Nephron progenitor cell (in vitro differentiated cells): ENCODE measurements around the gene MYD88.

ENCODE experiments used
- DNase-seq: peaks from one replicate; pipeline ENCODE4 v3.0.0; 2021
- H3K27ac Mint-ChIP-seq: 2 replicates; pipeline ENCODE4 v1.8.0; 2021; ENCODE audit warnings: mild to moderate bottlenecking, moderate library complexity, mixed read lengths
- H3K27me3 Mint-ChIP-seq: 2 replicates; pipeline ENCODE4 v1.8.0; 2021; ENCODE audit warnings: mild to moderate bottlenecking, low read depth, mixed read lengths; ENCODE audit not compliant: poor library complexity
- H3K36me3 Mint-ChIP-seq: 2 replicates; pipeline ENCODE4 v1.8.0; 2021; ENCODE audit warnings: low read depth, mixed read lengths
- H3K4me1 Mint-ChIP-seq: 2 replicates; pipeline ENCODE4 v1.8.0; 2021; ENCODE audit warnings: mixed read lengths
- H3K4me3 Mint-ChIP-seq: 2 replicates; pipeline ENCODE4 v1.8.0; 2021; ENCODE audit warnings: mild to moderate bottlenecking, moderate library complexity, mixed read lengths
- H3K9me3 Mint-ChIP-seq: 2 replicates; pipeline ENCODE4 v1.8.0; 2021; ENCODE audit warnings: mild to moderate bottlenecking, moderate library complexity, mixed read lengths
- TF ChIP-seq, protein P1 (sequence below): fragments of 200-600 bp; sonication (generic); IDR thresholded peaks from 2 replicates; pipeline ENCODE4 v1.5.0; 2021; ENCODE audit warnings: antibody characterized with exemption

Gene MYD88

DNA sequence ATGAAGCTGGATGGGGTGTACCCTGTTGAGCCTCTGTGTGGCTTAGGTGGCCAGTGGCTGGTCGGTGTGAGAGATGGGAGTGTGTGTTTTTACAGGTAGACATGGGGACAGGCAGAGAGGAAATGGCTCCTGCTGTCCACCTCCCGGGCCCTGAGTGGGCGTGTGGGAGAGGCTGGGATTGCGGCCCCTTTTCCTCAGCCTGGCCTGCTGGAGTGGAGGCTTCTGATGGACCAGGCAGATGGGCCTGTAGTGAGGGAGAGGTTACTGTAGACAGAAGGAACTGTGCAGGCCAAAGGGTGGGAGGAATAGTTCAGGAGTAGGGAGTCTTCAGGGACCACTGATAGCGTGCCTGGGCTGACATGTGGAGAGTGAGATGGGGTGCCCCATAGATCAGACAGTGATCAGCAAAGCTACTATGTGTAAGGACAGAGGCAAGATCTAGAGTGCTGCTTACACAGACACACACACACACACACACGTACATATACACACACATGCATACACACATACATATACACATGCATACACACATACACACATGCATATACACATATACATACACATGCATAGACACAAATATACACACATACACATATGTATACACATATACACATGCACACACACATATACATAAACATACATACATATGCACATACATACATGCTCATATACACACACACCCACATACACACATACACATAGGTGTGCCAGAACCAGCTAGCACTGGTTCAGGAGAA, 28.0 kb upstream of the MYD88 start:
- no peak for DNase-seq
- Mint-ChIP-seq H3K9me3 (peaks cover 6% of the 10 kb centered on the region), H3K4me3 (no peak overlapping the region), H3K27ac (no peak overlapping the region), H3K4me1 (peaks cover 7% of the 10 kb centered on the region), H3K27me3 (peaks cover 4% of the 10 kb centered on the region), H3K36me3 (no peaks in the 10 kb centered on the region)
- TF ChIP-seq, protein P1, sequence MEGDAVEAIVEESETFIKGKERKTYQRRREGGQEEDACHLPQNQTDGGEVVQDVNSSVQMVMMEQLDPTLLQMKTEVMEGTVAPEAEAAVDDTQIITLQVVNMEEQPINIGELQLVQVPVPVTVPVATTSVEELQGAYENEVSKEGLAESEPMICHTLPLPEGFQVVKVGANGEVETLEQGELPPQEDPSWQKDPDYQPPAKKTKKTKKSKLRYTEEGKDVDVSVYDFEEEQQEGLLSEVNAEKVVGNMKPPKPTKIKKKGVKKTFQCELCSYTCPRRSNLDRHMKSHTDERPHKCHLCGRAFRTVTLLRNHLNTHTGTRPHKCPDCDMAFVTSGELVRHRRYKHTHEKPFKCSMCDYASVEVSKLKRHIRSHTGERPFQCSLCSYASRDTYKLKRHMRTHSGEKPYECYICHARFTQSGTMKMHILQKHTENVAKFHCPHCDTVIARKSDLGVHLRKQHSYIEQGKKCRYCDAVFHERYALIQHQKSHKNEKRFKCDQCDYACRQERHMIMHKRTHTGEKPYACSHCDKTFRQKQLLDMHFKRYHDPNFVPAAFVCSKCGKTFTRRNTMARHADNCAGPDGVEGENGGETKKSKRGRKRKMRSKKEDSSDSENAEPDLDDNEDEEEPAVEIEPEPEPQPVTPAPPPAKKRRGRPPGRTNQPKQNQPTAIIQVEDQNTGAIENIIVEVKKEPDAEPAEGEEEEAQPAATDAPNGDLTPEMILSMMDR, result no peak

DNA sequence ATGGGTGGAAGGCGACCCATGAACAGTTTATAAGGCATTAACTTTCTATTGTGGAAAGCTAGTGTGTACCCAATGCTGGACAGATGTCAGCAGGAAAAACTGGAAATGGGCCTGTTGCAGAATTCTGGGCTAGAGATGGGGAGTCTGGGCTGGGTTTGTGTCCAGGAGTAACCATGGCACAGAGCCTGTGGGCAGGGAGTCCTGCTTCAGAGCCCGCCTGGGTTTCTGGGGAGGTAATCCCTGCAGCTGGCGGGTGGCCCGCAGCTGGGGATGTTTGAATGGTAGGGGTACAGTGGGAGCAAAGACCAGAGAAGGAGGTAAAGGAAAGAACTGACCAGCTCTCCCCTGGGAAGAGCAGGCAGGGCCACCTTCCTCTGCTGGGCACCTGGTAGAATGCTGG, 27.3 kb upstream of the MYD88 start:
- Mint-ChIP-seq H3K4me1 (peaks cover 7% of the 10 kb centered on the region), H3K27me3 (peaks cover 3% of the 10 kb centered on the region), H3K36me3 (no peaks in the 10 kb centered on the region), H3K9me3 (no peaks in the 10 kb centered on the region), H3K27ac (no peak overlapping the region), H3K4me3 (no peak overlapping the region)
- no peak for DNase-seq
- TF ChIP-seq, protein P1, result no peak

DNA sequence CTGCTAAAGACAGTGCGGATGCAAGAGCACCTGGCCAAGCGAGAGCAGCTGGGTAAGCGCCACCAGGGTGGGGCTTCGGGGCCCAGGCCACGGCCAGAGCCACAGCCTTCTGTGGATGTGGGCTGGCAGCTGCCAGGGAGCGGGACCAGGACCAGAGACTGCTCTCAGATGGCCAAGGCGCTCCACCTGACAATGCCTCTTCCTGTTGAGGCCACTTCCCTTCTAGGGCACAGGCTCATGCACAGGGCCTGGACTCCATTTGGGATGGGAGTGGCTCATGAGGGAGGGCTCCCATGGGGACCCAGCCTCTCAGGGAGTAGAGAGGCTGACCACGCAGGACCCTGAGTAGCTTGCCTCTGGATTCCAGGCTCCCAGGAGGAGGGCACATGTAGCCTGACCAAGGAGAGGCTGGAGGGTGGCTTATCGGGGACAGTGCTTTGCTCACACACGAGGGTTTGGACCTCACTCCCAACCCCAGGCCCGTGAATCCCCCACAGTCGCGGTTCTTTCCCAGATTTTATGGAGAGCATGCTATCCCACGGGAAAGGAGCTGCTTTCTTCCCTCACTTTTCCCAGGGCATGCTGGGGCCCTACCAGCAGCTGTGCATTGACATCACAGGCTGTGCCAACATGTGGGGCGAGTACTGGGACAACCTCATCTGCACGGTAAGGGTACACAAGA, 26.6 kb upstream of the MYD88 start:
- peaks cover 3% of the 10 kb centered on the region for H3K27me3 Mint-ChIP-seq
- TF ChIP-seq, protein P1, result no peak
- H3K4me3 Mint-ChIP-seq, result no peak overlapping the region
- no peak for DNase-seq
- no peak overlapping the region for H3K27ac Mint-ChIP-seq
- peaks cover 7% of the 10 kb centered on the region for H3K4me1 Mint-ChIP-seq
- H3K36me3 Mint-ChIP-seq, result no peaks in the 10 kb centered on the region
- no peaks in the 10 kb centered on the region for H3K9me3 Mint-ChIP-seq

DNA sequence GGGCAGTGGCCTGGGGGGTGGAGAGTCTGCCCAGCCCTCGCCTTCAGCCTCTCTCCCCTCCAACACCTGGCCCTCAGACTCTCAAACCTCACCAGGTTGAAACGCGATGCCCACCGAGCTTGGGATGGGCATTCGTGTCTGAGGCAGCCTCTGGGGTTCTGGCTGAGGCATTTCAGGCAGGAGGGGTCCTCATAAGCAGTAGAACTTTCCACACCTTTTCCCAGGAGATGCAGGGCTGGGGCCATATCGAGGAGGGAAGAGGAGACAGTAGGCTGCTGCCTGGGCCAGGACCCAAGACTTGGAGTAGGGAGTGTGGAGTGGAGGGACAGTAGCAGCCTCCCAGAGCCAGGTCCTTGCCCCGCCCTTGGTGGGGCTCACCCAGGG, 26.1 kb upstream of the MYD88 start:
- Mint-ChIP-seq H3K27ac (no peak overlapping the region), H3K4me1 (peaks cover 7% of the 10 kb centered on the region), H3K36me3 (no peaks in the 10 kb centered on the region), H3K4me3 (no peak overlapping the region), H3K27me3 (peaks cover 3% of the 10 kb centered on the region), H3K9me3 (no peaks in the 10 kb centered on the region)
- DNase-seq, result no peak
- TF ChIP-seq, protein P1, result no peak

DNA sequence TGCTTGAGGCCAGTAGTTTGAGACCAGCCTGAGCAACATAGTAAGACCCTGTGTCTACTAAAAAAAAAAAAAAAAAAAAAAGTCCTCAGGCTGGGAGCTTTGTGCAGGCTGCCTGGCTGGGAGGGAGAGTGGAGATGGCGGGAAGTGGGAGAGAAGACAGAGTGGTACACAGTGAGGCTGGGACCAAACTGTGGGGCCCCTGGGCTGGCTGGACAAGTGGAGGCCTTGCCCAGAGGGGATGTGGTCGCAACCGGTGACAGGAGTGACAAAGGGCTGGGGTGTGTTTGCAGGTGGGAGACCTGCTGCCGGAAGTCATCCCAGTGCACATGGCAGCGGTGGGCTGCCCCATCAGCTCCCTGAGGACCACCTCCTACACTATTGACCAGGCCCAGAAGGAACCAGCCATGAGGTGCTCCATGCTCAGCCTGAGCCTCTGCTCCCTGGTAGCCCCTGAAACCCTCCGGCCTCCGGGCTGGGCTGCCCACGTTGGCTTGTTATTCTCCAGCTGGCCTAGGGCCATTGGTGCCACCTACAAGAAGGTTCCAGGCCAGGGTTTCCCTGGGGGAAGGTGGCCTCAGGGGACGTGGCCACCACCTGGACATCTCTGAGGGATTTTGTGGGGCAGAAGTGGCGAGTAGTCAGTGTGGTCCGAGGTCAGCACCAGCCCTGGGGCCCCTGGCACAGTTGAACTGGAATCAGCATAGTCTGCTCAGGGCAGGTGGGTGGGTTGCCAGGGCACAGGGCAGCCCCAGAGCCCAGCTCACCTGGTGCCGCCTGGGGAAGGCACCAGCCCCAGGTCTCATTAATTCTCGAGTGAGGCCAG, 24.2 kb upstream of the MYD88 start:
- Mint-ChIP-seq H3K4me3 (no peak overlapping the region), H3K27me3 (peaks cover 4% of the 10 kb centered on the region), H3K27ac (no peak overlapping the region), H3K4me1 (peaks cover 7% of the 10 kb centered on the region), H3K36me3 (peaks cover 5% of the 10 kb centered on the region), H3K9me3 (no peaks in the 10 kb centered on the region)
- TF ChIP-seq, protein P1, result no peak
- DNase-seq, result no peak
